ENCODE data around the gene ALDOB. TPM values are rescaled to one million over a fixed set of nuclear protein-coding genes. Genes with fewer than 3 reads are reported as not detected.

The ALDOB gene
- total RNA-seq, 1 donor from 2014 or later, result not detected

- peaks cover 1% of the 10 kb centered on the region for H3K4me1 Mint-ChIP-seq (ENCODE audit: low read depth)
Measured at GRCh38 chr9:101438523-101438922, 2.9 kb upstream of the ALDOB start.

GRCh38 chr9:101437806-101438232 is 2.2 kb upstream of the ALDOB start:
- Mint-ChIP-seq H3K4me1 (ENCODE audit: low read depth) (peaks cover 4% of the 10 kb centered on the region), H3K27me3 (no peaks in the 10 kb centered on the region), H3K27ac (no peak overlapping the region), H3K36me3 (ENCODE audit: insufficient read depth) (no peaks in the 10 kb centered on the region), H3K9me3 (ENCODE audit: low read depth) (no peaks in the 10 kb centered on the region), H3K4me3 (ENCODE audit: low read depth) (no peak overlapping the region)
- no peak for DNase-seq (ENCODE audit: low spot score, unreplicated experiment)
- no peak for TF ChIP-seq CTCF (IDR thresholded peaks at IDR 0.05; ENCODE audit: unreplicated experiment)

More at GRCh38 chr9:101438523-101438922, 2.9 kb upstream of the ALDOB start:
- no peak overlapping the region for H3K4me3 Mint-ChIP-seq (ENCODE audit: low read depth)
- no peak for TF ChIP-seq CTCF (IDR thresholded peaks at IDR 0.05; ENCODE audit: unreplicated experiment)
- no peaks in the 10 kb centered on the region for H3K9me3 Mint-ChIP-seq (ENCODE audit: low read depth)
- H3K27ac Mint-ChIP-seq, result no peak overlapping the region
- H3K36me3 Mint-ChIP-seq (ENCODE audit: insufficient read depth), result no peaks in the 10 kb centered on the region
- no peaks in the 10 kb centered on the region for H3K27me3 Mint-ChIP-seq
- DNase-seq (ENCODE audit: low spot score, unreplicated experiment), result no peak

- no peak for DNase-seq (ENCODE audit: low spot score, unreplicated experiment)
- no peak for TF ChIP-seq CTCF (IDR thresholded peaks at IDR 0.05; ENCODE audit: unreplicated experiment)
- no peak overlapping the region for H3K27ac Mint-ChIP-seq
- no peaks in the 10 kb centered on the region for H3K36me3 Mint-ChIP-seq (ENCODE audit: insufficient read depth)
- H3K27me3 Mint-ChIP-seq, result no peaks in the 10 kb centered on the region
- H3K9me3 Mint-ChIP-seq (ENCODE audit: low read depth), result no peaks in the 10 kb centered on the region
- no peak overlapping the region for H3K4me3 Mint-ChIP-seq (ENCODE audit: low read depth)
- H3K4me1 Mint-ChIP-seq (ENCODE audit: low read depth), result peaks cover 4% of the 10 kb centered on the region
Measured at GRCh38 chr9:101434998-101435397, 576 bp downstream of the ALDOB start.

- TF ChIP-seq CTCF (IDR thresholded peaks at IDR 0.05; ENCODE audit: unreplicated experiment), result no peak
- peaks cover 4% of the 10 kb centered on the region for H3K4me1 Mint-ChIP-seq (ENCODE audit: low read depth)
- H3K27ac Mint-ChIP-seq, result no peak overlapping the region
- no peaks in the 10 kb centered on the region for H3K9me3 Mint-ChIP-seq (ENCODE audit: low read depth)
- no peaks in the 10 kb centered on the region for H3K36me3 Mint-ChIP-seq (ENCODE audit: insufficient read depth)
- DNase-seq (ENCODE audit: low spot score, unreplicated experiment), result no peak
- H3K27me3 Mint-ChIP-seq, result no peaks in the 10 kb centered on the region
- H3K4me3 Mint-ChIP-seq (ENCODE audit: low read depth), result no peak overlapping the region
Measured at GRCh38 chr9:101433229-101433628, 2.3 kb downstream of the ALDOB start.

GRCh38 chr9:101432740-101433139 is 2.8 kb downstream of the ALDOB start:
- TF ChIP-seq CTCF (IDR thresholded peaks at IDR 0.05; ENCODE audit: unreplicated experiment), result no peak
- Mint-ChIP-seq H3K4me3 (ENCODE audit: low read depth) (no peak overlapping the region), H3K27ac (no peak overlapping the region), H3K4me1 (ENCODE audit: low read depth) (peaks cover 4% of the 10 kb centered on the region), H3K27me3 (no peaks in the 10 kb centered on the region), H3K9me3 (ENCODE audit: low read depth) (no peaks in the 10 kb centered on the region), H3K36me3 (ENCODE audit: insufficient read depth) (no peaks in the 10 kb centered on the region)
- no peak for DNase-seq (ENCODE audit: low spot score, unreplicated experiment)

Data from progenitor cell of endocrine pancreas (in vitro differentiated cells).